Natural killer cell treated with Interleukin-12 subunit alpha and Interleukin-12 subunit beta and Interleukin-15 and Interleukin-18, amount 100 ng/mL, for 72 hours (primary cell): ENCODE data around the gene AQP7. TPM values are rescaled to one million over a fixed set of nuclear protein-coding genes. Genes with fewer than 3 reads are reported as not detected.
"Not testable (repeated sequence)": the region's sequence is repeated elsewhere in the genome, so short reads cannot be mapped to it uniquely, and the experiment has no call there.

Experiments used
- ATAC-seq, 2 donors: fragments of 150-1000 bp; cut with Tn5 transposase in 1 of 2; sonication (Bioruptor Pico), chemical (Tn5 transposase) in 1 of 2; 2 replicates each; pipeline ENCODE4 v1.10.0; 2021
- DNase-seq: peaks from one replicate; pipeline ENCODE4 v3.0.0; 2022; ENCODE audit warnings: low spot score
- H3K27ac Mint-ChIP-seq, 2 donors: 1 replicate in 1 of 2; 2 replicates in 1 of 2; pipeline ENCODE4 v1.8.0; 2022; ENCODE audit warnings: mixed read lengths in 2 of 2, mild to moderate bottlenecking in 1 of 2, moderate library complexity in 1 of 2
- H3K27me3 Mint-ChIP-seq, 2 donors: 1 replicate in 1 of 2; 2 replicates in 1 of 2; pipeline ENCODE4 v1.8.0; 2022; ENCODE audit warnings: mixed read lengths in 2 of 2
- H3K36me3 Mint-ChIP-seq: one replicate; pipeline ENCODE4 v1.8.0; 2022; ENCODE audit warnings: mixed read lengths
- H3K4me1 Mint-ChIP-seq, 2 donors: 1 replicate in 1 of 2; 2 replicates in 1 of 2; pipeline ENCODE4 v1.8.0; 2022; ENCODE audit warnings: low read depth in 2 of 2, mixed read lengths in 2 of 2, mild to moderate bottlenecking in 1 of 2
- H3K4me3 Mint-ChIP-seq: one replicate; pipeline ENCODE4 v1.8.0; 2022; ENCODE audit warnings: mixed read lengths
- H3K9me3 Mint-ChIP-seq: 2 replicates; pipeline ENCODE4 v1.8.0; 2022; ENCODE audit warnings: mixed read lengths
- total RNA-seq, 2 donors: library from RNA; stranded (reverse); gene quantifications; one replicate each; pipeline ENCODE4 v1.2.3, GENCODE V29; 2022

AQP7 gene
- total RNA-seq, 2 donors from 2014 or later, result not detected

DNA sequence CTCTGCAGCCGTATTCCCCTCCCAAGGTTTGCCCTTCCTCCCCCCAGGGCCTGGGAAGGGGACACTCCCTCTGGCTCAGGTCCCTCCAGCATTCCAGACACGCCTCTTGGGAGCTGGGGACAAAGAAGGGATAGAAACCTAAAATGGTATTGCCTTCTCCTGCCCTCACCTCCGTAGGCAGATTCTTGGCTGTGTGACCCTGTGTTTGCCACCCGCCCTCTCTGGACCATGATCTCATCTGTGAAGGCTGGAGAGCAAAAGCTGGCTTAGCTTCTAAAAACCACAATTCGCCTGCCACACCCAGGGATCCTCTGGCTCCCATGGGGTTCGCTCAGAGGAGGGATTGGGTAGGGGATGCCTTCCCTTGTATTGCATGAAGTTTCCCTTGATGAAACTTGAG is 37.4 kb upstream of the AQP7 start:
- no peak overlapping the region for H3K4me3 Mint-ChIP-seq
- peak overlapping the region in 1 of 2 donors; percentile 8 for H3K27ac Mint-ChIP-seq
- H3K9me3 Mint-ChIP-seq, result no peaks in the 10 kb centered on the region
- H3K36me3 Mint-ChIP-seq, result no peaks in the 10 kb centered on the region
- DNase-seq (no peak), ATAC-seq (no peak)
- H3K4me1 Mint-ChIP-seq, result no peaks in the 10 kb centered on the region
- H3K27me3 Mint-ChIP-seq, result no peaks in the 10 kb centered on the region

DNA sequence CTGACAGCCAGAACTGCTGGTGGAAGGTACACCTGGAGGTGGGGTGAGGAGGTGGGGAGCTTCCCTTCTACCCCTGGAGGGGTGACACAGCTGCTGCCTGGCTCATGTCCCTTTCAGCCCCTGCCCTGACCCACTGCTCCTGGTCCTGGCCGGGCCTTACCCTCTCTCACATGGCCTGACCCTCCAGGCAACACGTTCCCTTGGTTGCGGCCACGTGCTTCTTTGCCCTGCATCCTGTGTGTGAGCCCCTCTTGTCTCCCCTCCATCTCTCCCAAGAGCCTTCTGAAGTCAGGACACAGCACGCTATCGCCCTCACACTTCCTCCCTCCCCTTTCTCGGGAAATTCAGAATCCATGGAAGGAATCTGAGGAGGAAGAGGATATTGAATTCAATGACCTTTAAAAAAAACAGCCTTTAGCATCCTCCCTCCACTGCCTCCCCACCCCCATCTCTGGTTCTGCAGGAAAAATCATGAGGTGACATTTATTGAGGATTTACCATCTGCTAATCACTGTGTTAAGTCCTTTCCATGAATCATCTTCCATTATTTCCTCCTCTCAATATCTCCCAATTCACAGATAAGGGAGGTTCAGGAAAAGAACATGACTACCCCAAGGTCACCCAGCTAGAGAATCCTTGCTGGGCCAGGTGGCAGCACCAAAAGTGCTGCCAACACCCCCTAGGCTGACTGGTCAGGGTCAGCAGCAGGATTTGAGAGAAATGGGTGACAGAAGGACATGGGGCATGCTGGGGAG is 36.7 kb upstream of the AQP7 start:
- no peaks in the 10 kb centered on the region for H3K36me3 Mint-ChIP-seq
- DNase-seq (no peak), ATAC-seq (no peak)
- no peak overlapping the region for H3K27ac Mint-ChIP-seq
- H3K4me3 Mint-ChIP-seq, result no peak overlapping the region
- H3K9me3 Mint-ChIP-seq, result no peaks in the 10 kb centered on the region
- no peaks in the 10 kb centered on the region for H3K27me3 Mint-ChIP-seq
- no peaks in the 10 kb centered on the region for H3K4me1 Mint-ChIP-seq

DNA sequence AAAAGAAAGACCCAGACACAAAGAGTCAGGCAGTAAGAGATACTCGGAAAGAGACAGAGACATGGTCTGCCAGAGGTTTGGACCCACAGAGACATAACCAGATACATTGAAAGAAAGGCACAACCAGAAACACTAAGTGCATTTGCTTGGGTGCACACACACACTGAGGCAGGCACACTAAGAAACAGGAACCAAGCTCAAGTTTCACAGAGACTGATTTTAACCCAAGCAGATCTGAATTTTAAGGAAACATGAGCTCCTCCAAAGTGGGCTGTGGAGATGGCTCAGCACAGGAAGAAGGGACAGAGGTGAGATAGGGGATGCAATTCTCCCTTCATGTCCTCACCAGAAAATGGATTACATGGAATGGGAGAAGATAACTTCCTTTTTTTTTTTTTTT is 35.5 kb upstream of the AQP7 start:
- no peak for DNase-seq
- Mint-ChIP-seq H3K4me1 (no peaks in the 10 kb centered on the region), H3K36me3 (no peaks in the 10 kb centered on the region), H3K27ac (no peak overlapping the region), H3K9me3 (no peaks in the 10 kb centered on the region), H3K4me3 (no peak overlapping the region), H3K27me3 (no peaks in the 10 kb centered on the region)
- ATAC-seq, result no peak

DNA sequence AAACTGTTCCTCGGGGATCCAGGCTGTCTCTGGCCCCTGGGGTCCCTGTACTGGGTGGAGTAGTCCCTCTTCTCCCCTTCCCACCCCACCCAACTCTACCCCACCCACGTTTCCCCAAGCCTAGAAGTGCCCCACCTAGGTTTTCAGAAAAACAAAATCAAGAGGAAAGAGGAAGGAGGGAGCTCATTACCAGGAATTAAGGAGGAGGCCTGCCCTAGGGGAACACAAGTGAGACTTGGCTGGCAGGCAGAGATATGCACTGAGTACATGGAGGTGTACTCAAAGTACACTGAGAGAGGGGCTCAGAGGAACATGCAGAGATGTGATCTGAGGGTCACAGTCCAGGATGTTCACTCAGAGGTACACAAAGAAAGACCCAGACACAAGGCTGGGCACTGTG is 34.8 kb upstream of the AQP7 start:
- no peak overlapping the region for H3K27ac Mint-ChIP-seq
- DNase-seq (no peak), ATAC-seq (no peak)
- H3K4me3 Mint-ChIP-seq, result no peak overlapping the region
- H3K36me3 Mint-ChIP-seq, result no peaks in the 10 kb centered on the region
- H3K9me3 Mint-ChIP-seq, result no peaks in the 10 kb centered on the region
- H3K4me1 Mint-ChIP-seq, result no peaks in the 10 kb centered on the region
- H3K27me3 Mint-ChIP-seq, result no peaks in the 10 kb centered on the region

DNA sequence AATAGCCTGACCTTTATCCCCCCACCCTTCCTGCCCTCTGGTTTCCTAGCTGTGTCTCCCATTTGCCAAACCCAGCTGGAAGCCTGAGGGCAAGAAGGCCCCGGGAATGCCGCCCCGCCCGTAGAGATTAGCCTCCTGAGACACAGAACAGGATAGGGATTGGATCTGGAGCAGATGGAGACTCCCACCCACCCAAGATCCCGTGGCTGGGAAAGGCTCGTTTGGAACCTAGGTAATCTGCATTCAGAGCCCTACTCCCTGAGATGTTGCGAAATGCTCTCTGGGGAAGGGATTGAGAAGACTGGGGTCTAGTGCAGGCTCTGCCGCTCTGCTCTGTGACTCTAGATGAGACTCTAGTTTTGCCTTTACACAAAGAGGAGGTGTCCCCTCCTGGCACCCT is 34.1 kb upstream of the AQP7 start:
- H3K36me3 Mint-ChIP-seq, result no peaks in the 10 kb centered on the region
- no peak overlapping the region for H3K4me3 Mint-ChIP-seq
- DNase-seq (no peak), ATAC-seq (no peak)
- H3K4me1 Mint-ChIP-seq, result no peaks in the 10 kb centered on the region
- no peaks in the 10 kb centered on the region for H3K9me3 Mint-ChIP-seq
- H3K27me3 Mint-ChIP-seq, result no peaks in the 10 kb centered on the region
- H3K27ac Mint-ChIP-seq, result no peak overlapping the region

DNA sequence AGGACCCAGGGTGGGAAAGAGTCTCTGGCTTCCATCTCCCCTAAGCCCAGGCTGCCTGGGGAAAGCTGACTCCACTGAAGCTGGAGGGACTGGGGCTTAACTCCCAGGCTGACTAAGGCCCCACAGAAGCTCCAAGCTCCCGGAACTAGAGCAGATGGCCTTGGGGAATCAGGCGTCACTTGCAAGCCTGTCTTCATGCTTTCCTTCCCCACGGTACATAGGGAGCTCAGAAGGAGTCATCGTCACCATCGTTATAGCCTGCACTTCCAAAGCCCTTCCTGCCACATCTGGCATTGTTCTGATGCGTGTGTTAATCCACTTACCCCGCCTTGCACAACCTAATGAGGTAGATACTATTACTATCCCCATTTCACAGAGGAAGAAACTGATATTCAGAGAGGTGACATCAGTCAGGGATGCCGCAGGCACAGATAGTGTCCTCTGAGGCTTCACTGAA is 33.5 kb upstream of the AQP7 start:
- H3K4me1 Mint-ChIP-seq, result no peaks in the 10 kb centered on the region
- no peak overlapping the region for H3K4me3 Mint-ChIP-seq

DNA sequence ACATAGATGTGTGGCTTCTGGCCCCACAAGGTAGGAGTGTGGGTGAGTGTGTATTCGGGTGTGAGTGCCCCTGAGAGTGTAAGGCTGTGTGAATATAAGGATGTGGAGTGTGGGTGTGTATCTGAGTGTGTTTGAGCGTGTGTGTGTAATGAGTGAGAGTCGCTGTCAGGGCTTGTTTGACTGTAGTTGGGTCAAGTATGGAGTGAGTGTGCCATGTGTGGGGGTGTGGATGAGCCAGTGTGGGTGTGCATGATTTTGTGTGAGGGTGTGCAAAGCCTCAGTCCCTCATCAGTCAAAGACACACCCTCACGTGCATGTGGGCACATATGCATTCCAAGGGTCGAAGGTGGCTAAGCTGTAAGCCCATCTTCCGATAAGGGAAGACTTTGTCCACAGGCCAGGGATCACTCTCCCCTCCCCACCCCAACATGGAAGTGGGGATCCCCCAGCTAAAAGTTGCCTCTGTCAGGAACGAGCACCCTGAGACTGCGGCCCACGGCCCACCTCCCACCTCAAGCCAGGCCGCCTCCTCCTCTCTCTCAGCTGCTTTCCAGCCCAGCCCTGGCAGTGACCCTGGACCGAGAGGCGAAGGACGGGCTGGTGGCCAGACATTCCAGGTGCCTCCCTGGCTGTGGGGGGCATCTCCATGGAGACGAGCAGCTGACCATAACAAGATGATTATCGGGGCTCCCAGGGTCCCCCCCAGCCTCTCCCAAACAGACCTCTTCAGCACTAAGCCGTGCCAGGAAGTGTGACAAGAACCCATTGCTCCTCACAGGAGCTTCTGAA is 32.1 kb upstream of the AQP7 start:
- DNase-seq, result no peak
- Mint-ChIP-seq H3K9me3 (no peaks in the 10 kb centered on the region), H3K4me1 (no peaks in the 10 kb centered on the region), H3K27ac (no peak overlapping the region), H3K4me3 (no peak overlapping the region), H3K27me3 (no peaks in the 10 kb centered on the region), H3K36me3 (no peaks in the 10 kb centered on the region)
- peak in 1 of 2 donors; percentile 48 for ATAC-seq

More for the DNA sequence above, 33.5 kb upstream of the AQP7 start:
- Mint-ChIP-seq H3K9me3 (no peaks in the 10 kb centered on the region), H3K27ac (peak overlapping the region in 1 of 2 donors; percentile 46), H3K27me3 (no peaks in the 10 kb centered on the region), H3K36me3 (no peaks in the 10 kb centered on the region)
- no peak for DNase-seq
- ATAC-seq, result no peak

DNA sequence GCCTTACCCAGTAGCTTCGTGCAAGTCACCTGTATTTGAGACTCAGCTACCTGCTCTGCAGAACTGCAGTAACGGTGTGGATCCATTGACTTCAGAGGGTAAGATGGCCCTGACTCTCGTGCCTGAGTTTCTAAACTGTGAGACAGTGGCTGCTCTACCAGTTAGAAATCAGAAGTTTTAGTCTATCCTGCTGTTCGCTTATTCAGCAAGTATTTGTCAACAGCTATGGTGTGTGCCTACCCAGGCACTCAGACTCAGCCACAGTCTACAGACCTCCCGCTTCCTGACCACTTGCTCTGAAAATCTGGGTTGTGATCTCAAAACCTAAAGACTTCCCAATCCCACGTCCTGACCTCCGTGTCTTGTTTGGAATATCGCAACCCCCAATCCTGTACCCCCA is 31.5 kb upstream of the AQP7 start:
- H3K36me3 Mint-ChIP-seq, result no peaks in the 10 kb centered on the region
- no peak for ATAC-seq
- DNase-seq, result no peak
- no peaks in the 10 kb centered on the region for H3K9me3 Mint-ChIP-seq
- H3K4me1 Mint-ChIP-seq, result no peaks in the 10 kb centered on the region
- H3K27ac Mint-ChIP-seq, result no peak overlapping the region
- no peak overlapping the region for H3K4me3 Mint-ChIP-seq
- no peaks in the 10 kb centered on the region for H3K27me3 Mint-ChIP-seq

DNA sequence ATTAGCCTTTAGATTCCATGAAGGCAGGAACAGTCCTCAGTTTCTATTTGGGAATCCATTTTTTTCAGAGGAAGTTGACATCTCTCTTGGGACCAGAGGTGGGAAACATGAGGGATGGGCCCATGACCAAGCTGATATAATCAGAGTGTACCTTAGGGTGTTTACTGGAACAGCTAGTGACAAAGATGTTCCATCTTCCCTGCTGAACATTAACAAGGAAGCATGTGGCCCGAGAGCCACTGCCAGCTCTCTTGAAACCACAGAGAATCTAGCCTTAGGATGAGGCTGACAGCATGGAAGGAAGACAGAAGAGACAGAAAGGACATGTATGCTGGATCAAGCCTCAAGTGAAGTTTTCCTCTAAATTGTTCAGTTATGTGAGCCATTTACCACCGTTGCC is 29.1 kb upstream of the AQP7 start:
- H3K36me3 Mint-ChIP-seq, result no peaks in the 10 kb centered on the region
- H3K27ac Mint-ChIP-seq, result no peak overlapping the region
- H3K9me3 Mint-ChIP-seq, result no peaks in the 10 kb centered on the region
- H3K4me1 Mint-ChIP-seq, result peaks cover 5 to 6% of the 10 kb centered on the region in 2 donors
- DNase-seq, result no peak
- no peak for ATAC-seq
- no peaks in the 10 kb centered on the region for H3K27me3 Mint-ChIP-seq
- H3K4me3 Mint-ChIP-seq, result no peak overlapping the region

DNA sequence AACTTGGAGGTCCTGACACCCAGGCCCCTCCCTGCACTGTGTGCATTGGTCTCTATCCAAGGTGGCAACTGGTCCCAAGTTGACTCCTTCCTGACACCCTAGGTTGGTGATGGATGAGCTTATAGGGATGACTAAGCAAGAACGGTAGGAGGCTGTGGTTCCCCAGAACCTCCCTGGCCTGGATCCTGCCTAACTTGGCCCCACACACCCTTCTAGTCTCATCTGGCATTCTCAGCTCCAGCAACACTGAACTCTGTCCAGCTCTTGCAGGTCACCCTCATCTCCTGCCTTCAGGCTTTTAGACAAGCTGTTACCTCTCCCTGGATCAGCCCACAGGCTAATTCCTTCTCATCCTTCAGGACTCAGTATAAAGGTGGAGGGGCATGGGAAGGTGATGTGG is 28.6 kb upstream of the AQP7 start:
- Mint-ChIP-seq H3K27me3 (no peaks in the 10 kb centered on the region), H3K27ac (no peak overlapping the region), H3K4me1 (peaks cover 5 to 9% of the 10 kb centered on the region in 2 donors), H3K4me3 (no peak overlapping the region), H3K36me3 (no peaks in the 10 kb centered on the region), H3K9me3 (no peaks in the 10 kb centered on the region)
- no peak for ATAC-seq
- no peak for DNase-seq

DNA sequence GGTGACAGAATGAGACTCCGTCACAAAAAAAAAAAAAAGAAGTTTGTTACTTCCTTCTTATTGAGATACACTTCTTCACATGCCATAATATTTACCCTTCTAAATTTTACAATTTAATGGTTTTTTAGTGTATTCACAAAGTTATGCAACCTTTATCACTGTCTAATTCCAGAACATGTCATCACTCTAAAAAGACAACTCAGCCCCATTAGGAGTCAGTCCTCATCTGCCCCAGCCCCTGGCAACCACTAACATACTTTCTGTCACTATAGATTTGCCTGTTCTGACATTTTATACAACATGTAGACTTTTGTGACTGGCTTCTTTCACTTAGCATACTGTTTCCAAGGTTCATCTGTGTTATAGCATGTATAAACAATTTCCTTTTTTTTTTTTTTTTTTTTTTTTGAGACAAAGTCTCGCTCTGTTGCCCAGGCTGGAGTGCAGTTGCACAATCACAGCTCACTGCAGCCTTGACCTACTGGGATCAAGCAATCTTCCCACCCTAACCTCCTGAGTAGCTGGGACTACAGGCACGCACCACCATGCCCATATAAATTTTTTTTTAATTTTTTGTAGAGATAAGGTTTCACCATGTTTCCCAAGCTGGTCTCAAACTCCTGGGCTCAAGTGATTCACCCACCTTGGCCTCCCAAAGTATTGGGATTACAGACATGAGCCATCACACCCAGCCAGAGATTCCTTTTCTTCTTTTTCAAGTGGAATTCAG is 27.1 kb upstream of the AQP7 start:
- peaks cover 5 to 9% of the 10 kb centered on the region in 2 donors for H3K4me1 Mint-ChIP-seq
- H3K27ac Mint-ChIP-seq, result no peak overlapping the region
- DNase-seq (no peak), ATAC-seq (no peak)
- H3K27me3 Mint-ChIP-seq, result no peaks in the 10 kb centered on the region
- H3K4me3 Mint-ChIP-seq, result no peak overlapping the region
- no peaks in the 10 kb centered on the region for H3K9me3 Mint-ChIP-seq
- H3K36me3 Mint-ChIP-seq, result no peaks in the 10 kb centered on the region

DNA sequence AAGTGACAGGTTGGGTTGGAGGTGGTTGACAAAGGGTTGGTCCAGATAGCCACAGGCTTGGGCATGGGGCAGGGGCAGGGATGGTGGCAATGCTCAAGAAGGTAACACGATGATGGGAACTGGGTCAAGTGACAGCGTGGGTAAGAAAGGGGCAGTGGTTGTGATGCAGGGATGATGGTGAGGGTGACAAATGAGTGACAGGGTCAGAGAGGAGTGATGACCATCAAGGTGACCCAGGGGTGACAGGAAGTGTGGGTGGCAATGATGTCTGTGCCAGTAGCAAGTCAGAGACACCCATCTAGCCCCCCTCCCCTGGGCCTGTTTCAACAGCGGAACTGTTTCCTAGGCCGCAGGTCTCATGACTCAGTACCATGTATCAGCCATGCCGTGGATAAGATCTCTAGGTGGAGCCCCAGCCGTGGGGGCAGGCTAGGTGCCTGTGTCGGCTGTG is 24.5 kb upstream of the AQP7 start:
- Mint-ChIP-seq H3K4me1 (peaks cover 5 to 9% of the 10 kb centered on the region in 2 donors), H3K27me3 (no peaks in the 10 kb centered on the region), H3K4me3 (no peak overlapping the region), H3K36me3 (no peaks in the 10 kb centered on the region), H3K27ac (peak overlapping the region in 1 of 2 donors; percentile 1), H3K9me3 (no peaks in the 10 kb centered on the region)
- peak; percentile 74 to 86 for ATAC-seq
- DNase-seq, result no peak

DNA sequence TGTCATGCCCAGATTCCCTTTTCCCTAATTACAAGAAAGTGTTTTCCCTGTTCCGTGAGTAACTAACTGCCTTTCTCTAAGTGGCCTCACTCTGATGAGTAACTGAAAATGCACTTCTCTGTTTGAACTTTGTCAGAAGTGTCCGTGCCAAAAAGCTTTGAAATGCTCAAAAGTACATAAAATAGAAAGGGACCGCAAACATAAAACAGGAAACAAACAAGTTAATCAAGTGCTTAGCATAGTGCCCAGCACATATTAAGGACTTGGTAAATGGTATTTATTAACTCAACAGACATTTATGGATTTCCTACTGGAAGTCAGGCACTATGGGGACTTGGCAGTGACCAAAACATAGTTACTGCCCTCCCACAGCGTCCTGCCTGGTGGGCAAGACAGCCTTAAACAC is 22.8 kb upstream of the AQP7 start:
- no peak for DNase-seq
- no peak overlapping the region for H3K4me3 Mint-ChIP-seq
- H3K36me3 Mint-ChIP-seq, result no peaks in the 10 kb centered on the region
- H3K27me3 Mint-ChIP-seq, result peaks cover 0 to 4% of the 10 kb centered on the region in 2 donors
- H3K9me3 Mint-ChIP-seq, result no peaks in the 10 kb centered on the region
- no peak overlapping the region for H3K27ac Mint-ChIP-seq
- H3K4me1 Mint-ChIP-seq, result peaks cover 5 to 9% of the 10 kb centered on the region in 2 donors
- no peak for ATAC-seq

DNA sequence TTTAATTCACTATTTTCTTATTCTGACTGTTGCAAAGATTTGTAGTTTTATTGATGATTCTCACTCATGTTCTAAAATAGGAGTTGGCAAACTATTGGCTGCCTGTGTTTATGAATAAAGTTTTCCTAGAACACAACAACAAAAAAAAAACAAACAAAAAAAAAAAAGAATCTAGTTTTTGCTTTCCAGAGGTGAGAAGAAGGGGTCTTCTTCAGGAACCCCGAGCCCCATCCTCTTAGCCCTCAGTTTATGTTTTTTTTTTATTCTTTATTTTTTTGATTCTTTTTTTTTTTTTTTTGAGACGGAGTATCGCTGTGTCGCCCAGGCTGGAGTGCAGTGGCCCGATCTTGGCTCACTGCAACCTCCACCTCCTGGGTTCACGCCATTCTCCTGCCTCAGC is 22.1 kb upstream of the AQP7 start:
- H3K9me3 Mint-ChIP-seq, ATAC-seq, H3K27me3 Mint-ChIP-seq, H3K27ac Mint-ChIP-seq, H3K36me3 Mint-ChIP-seq, DNase-seq, H3K4me3 Mint-ChIP-seq, H3K4me1 Mint-ChIP-seq: not testable (repeated sequence)
